GM21619 (cell line): ENCODE results near the gene ROCK2.

Experiments
- ATAC-seq: cut with Tn5 transposase; IDR thresholded peaks from one replicate; pipeline ENCODE4 v1.9.1; 2021; ENCODE audit not compliant: unreplicated experiment

ROCK2 gene

DNA sequence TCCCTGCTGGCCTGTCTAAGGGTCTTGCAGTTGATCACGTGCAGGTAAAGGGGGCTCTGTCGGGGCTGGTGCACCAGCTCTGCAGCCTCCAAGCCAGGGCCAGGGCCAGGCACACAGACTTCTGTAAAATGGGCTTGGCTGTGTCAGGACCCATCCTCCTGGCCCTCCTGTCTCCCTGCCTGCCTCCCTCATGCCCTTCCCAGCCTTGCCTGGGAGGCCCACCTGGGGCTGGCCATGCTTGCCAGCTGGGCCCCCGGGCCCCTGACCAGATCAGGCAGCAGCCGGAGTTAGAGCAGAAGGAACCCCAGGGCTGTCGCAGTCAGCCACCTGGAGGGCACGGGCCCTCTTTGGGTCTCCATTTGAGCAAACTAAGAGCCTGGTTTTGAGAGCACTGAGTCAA is 187.1 kb downstream of the ROCK2 start:
- no peak for ATAC-seq

DNA sequence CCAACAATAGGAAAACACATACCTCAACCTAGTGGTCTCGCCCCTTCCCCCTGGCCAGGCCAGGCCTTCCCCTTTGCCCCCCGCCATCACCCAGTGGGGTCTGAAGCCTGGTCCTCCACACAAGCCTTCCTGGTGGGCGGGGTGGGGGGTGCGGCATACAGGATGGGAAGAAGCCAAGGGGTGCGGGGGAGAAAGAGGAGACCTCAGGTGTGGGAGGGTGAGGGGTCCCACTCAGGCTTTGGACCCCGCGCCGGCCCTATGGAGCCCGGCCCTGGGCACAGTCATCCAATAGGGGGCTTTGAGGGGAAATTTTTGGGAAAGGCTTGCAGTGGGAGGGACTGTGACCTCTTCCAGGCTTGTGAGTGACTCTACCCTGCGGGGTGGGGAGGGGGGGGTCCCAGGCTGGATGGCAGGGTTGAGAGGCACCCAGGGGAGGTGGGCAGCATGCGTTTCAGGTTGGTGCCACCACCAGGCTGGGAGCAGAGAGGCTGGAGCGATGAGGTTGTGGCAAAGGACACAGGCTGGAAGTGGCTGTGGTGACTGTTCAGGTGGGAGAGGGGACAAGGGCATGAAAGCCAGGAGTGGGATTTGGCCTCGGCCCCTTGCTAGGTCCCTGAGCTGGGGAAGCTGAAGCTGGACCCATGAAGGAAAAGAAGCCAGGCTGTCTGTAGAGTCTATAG is 187.9 kb downstream of the ROCK2 start:
- ATAC-seq: no peak

DNA sequence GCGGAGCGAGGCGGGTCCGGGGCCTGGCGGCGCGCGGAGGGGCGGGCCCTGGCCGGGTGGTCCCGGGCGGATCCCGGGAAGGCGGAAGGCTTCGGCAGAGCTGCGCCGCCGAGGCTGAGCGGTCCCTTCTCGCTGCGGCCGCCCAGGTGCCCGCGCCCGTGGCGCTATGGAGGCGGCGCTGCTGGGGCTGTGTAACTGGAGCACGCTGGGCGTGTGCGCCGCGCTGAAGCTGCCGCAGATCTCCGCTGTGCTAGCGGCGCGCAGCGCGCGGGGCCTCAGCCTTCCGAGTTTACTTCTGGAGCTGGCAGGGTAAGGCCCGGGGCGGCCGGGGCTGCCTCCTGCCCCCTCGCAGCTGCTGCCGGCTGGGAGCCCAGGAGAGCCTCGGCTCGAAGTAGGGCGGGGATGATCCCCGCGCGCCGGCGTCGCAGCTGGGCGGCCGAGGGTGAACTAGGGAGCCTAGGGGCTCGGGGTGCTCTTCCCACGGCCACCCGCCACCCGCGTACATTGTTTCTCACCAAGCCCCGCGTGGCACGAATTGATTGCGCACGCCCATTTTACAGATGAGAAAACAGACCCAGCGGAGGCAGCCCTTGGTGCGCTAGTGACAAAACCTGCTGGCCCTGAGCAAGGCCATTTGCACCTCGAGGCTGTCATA is 188.9 kb downstream of the ROCK2 start, which contains the start of gene SLC66A3:
SLC66A3 (plus strand) TSS at position 87 of the 655 bp plus-strand sequence; CDS start at position 167, 80 bp downstream.
- peak; percentile 70 for ATAC-seq

DNA sequence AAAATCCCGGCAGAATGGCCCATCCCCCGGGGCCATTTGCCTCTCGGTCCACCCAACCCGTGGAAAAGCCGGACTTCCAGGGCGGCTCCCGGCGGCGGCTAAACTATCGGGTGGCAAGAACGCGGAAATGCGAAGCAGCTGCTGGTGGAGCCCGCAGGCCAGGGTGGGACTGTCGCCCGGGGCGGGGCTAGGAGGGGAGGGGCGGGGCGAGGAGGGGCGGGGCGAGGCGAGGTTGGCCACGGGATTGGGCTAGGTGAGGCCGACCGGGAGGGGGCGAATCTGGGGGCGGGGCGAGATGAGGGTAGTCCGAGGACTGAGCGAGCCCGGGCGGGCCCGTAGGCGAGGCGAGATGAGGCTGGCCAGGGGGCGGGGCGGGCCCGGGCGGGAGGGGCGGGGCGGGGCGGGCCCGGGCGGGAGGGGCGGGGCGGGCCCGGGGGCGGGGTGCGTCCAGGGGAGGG is 189.5 kb downstream of the ROCK2 start:
- ATAC-seq: peak; percentile 67

DNA sequence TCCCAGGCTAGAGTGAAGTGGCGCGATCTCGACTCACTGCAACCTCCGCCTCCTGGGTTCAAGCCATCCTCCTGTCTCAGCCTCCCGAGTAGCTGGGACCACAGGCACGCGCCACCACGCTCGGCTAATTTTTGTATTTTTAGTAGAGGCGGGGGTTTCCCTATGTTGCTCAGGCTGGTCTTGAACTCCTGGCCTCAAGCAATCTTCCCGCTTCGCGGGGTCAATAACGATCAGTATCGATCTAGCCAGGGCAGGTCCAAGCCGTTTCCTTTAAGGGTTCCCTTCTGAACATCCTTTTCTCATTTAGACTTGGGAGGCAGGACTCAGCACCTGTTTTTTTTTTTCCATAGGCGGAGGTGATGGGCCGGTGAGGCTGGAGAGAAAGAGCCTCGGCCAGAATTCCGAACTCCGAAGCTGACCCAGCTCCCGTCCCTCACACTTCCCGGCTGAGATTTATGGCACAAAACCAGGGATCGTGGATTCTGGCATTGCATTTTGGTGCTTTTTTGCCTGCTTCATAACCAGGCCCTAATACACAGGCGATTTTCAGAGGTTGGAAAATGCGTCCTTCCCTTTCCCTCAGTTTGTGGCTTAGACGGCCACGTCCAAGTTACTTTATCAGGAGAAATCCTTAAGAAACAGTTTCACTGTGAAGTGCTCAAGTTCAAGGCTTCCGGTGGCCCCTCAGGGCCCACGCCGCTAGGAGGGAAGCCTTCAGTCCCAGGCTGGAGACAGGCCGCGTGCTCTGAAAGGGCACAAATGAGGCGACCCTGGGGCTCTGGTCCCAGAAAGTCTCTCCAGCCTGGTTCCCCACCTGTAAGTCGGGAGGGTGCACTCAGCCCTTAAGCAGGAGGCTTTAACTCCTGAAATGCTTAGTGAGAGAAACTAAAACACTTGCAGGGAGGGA is 190.2 kb downstream of the ROCK2 start:
- peak; percentile 18 for ATAC-seq

DNA sequence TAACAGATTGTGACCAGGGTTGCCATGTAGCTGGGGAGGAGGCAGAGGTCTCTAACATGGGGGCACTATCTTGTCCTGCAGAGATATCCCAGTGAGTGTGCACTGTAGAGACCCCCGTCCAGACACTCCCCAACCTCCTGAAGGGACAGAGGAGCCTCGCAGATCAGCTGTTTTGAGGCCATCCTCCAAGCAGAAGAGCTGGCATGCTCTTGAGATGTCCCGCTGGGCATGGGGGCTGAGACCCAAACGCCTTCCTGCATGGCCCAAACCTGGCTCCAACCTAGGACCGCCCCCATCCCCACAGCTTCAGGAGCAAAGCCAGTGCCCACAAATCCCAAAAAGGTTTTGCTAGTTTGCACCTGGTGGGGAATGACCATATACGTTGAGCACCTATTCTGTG is 191.8 kb downstream of the ROCK2 start:
- no peak for ATAC-seq

DNA sequence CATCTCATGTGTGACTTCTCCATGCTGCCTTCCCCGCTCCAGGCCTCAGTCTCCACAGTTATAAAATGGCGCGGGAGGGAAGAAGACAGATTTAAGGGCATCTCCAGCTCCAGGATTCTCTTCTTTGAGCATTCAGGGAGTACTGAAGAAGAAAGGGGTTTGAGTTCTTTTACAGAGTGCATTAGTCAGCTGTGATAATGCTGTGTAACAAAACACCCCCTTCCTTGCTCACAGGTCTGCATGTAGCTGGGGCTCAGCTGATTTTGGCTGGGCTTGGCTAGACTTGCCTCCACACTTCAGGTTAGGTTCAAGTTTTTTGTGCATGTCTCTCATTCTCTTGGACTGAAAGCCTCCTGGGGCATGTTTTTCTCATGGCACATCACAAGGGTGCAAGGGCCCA is 197.2 kb downstream of the ROCK2 start:
- no peak for ATAC-seq

DNA sequence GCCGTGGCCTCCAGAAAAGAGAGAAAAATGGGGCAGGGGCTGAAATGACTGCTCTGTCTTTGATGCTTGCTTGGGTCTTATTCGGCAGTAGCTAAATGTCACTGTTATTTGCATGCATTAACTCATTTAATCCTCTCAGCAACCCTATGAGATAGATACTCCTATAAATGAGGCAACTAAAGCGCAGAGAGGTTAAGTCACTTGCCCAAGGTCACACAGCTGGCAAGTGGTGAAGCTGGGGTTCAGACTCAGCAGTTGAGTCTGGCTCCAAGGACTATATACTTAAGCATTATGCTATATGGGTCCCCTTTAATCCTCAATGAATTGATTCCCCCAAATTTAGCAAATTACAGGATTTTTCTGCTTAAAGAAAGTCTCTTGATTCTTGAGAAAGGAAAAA is 198.4 kb downstream of the ROCK2 start:
- ATAC-seq: no peak

DNA sequence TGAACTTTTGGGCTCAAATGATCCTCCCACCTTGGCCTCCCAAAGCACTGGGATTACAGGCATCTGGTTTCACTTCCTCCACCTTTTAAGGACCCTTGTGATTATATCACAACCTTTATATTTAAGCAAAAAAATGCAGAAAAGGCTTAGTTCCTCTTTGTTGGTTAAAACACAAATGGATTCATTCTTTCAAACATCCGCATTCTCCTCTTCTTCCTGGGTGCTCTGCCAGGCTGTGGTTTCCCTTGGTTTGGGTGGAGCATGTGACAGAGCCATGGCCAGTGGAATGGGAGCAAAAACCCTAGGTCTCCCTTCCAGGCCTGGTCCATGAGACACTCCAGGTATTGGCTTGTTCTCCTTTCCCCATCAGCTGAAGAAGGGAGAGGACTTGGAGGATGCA is 199.1 kb downstream of the ROCK2 start:
- ATAC-seq: no peak

DNA sequence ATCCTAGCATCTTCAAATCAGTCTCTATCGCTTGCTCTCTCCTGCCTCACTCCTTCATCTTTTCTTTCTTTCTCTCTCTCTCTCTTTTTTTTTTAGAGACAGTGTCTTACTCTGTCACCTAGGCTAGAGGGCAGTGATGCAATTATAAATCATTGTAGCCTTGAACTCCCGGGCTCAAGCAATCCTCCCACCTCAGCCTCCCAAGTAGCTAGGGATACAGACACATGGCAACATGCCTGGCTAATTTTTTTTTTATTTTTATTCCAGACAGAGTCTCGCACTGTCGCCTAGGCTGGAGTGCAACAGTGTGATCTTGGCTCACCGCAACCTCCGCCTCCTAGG is 199.7 kb downstream of the ROCK2 start:
- no peak for ATAC-seq

DNA sequence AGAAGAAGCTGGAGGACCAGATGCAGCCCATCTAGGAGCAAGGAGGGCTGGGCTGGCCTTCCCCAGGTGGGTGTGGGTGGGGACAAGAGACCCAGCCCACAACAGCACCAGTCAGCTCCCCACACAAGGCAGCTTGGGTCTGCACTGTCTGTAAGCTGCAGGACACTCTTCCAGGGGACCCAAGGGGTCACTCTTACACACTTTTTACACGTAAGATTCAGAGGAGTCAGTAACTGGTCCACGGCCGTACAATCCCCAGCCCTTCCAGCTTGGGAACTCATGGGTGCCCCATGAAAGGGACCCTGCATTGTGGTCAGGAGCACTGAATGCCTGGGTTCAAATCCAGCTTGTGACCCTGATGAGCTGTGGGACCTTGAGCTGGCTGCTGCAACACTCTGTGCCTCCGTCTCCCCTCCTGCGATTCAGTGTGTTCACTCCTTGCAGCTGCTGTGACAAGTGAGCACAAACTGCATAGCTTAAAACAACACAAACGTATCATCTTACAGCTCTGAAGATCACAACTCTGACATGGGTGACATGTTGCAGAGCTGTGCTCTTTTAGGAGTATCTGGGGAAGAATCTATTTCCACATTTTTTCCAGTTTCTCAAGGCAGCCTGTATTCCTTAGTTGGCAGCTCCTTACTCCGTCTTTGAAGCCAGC is 200.2 kb downstream of the ROCK2 start:
- no peak for ATAC-seq

DNA sequence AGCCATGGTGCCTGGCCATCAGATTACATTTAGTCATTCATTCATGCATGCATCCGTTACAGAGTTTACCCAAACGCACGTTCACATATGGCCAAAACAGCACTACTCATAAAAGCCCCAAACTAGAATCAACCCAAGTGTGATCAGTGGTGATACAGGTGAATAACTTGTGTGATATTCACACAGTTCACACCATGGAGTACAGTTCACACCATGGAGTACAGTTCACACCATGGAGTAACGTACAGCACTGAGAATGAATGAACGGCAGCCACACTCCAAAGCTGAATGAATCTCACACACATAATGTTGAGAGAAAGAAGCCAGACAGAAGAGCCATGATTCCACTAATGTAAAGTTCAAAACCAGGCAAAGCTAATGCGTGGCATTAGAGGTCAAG is 201.4 kb downstream of the ROCK2 start:
- no peak for ATAC-seq

DNA sequence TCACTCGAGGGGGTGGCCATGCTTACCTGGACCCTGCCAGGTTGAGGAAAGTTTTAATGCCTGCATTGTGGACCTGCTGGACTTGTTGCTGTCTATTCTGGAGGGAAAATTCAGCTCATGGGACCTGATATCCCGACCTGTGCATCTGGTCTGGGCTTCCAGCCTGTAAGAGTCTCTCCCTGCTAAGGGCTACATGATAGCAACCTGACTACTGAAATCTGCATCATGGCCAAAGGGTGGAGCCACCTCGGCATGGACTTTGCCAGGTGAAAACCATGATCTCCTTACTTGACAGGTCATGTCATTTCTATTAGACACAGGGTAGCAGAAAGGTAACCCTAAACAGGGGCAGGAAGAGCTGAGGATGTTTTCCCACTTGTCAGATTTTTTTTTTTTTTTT is 202.1 kb downstream of the ROCK2 start:
- no peak for ATAC-seq

DNA sequence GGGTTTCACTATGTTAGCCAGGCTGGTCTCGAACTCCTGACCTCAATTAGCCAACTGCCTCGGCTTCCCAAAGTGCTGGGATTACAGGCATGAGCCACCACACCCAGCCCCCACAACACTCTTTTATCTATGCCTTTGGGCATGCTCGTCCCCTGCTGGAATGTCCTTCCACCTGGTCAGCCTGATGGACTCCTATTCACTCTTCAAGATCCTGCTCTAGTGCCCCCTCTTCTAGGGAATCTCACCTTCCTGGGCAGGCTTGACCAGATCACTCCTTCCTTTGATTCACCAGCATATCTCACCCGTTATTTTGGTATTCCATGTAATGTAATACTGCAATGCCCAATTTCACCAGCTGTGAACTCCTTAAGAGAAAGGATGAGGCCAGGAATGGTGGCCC is 203.1 kb downstream of the ROCK2 start:
- ATAC-seq: no peak

DNA sequence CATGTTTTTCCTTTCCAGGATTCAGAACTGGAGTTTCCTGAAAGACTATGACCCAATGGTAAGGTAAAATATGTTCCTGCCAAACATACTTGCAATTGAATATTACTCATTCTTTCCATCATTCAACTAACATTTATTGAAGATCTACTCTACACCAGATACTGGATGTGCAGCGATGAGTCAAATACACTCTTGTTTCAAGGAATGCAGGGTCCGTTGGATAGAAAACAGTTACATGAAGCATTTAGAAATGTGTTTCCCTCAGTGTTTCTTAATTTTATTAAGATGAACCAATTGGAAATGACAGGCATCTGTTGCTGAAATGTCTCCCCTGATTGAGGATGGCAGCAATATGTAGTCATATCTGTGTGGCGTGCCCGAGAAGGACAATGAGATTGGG is 203.9 kb downstream of the ROCK2 start:
- no peak for ATAC-seq

DNA sequence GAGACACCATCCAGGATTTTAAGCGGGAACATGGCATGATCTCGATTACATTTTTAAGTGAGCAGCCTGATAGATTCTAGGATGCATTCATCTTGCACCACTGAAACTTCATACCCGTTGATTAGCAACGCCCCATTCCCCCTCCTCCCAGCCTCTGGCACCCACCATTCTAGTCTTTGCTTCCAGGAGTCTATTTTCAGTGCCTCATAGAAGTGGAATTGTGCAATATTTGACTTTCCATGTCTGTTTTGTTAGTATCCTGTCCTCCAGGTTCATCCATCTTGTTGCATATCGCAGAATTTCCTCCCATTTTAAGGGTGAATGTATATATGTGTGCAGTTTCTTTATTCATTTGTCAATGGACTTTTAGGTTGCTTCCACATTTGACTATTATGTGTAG is 210.1 kb downstream of the ROCK2 start:
- ATAC-seq: no peak

DNA sequence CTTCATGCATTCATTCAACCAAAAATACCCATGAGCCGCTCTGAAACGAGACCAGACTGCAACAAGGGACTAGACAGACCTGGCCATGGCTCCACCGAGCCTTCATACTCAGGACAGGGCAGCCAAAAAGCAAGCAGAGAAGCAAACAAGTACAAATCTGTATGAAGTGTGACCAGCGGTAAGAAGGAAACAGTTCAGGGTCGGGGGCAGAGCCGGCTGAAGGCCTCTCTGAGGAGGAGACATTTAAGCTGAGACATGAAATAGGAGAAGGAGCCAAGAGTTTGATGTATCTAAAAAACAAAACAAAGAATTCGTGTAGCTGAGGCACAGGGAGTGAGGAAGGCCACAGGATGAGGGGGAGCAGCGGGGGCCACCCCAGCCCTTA is 210.5 kb downstream of the ROCK2 start:
- no peak for ATAC-seq

DNA sequence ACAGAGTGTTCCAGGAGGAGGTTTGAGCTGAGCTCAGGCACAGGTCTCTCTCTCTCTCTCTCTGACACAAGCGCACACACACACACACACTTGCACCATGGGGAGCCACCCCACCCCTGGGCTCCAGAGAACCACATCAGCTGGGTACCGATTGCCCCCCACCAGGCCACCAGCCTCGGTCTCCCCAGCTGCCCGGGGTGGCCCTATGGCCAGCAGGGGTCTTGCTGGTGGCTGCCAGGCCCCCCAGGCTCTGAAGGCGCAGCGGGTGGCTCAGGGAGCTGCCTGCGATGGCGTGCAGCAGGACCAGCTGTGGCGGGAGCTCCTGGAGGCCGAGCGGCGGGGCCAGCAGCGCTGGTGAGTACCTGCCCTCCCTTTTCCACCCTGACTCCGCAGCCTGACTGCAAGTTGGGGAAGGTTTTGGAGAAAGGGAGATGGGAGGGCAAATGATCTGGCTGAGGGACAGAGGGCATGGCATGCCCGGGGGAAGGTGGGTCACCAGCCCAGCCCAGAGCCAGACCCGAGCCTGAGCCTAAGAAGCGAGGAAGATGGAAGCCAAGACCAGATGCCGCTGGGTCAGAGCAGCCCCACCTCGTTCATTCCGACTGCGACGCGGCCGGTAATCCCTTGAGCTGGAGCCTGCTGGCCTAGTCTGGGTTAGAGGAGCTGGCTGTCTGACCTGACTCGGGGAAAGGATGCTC is 211.0 kb downstream of the ROCK2 start:
- no peak for ATAC-seq

DNA sequence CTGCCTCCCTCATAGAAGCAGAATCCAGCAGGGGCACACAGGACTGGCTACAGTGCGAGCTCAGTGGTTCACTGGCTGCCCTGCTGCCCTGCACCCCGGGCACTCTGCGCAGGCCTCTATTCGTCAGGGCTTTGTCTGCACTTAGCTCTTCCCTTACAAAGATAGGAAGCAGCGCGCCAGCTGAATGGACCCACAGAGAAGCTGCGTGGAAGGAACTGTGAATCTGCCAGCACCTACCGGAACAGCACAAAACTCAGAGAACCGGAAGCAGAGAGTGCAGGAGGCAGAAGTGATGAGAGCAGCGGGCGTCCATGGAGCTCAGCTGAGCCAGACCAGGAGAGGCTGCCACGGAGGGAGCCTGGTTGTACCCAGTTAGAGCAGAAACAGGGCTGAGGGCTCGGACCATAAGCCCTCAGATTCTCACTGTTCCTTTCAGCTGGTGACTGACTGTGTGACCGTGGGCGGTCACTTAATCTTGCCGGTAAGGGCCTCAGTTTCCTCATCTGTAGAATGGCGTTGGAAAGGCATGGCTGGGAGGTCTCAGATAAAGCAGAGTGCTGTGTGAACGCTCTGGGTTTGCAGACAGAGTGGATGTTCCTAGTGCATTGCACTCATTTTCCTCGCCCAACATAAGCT is 212.3 kb downstream of the ROCK2 start:
- ATAC-seq: no peak
